Activated CD4-positive, alpha-beta T cell treated with anti-CD3 and anti-CD28 coated beads, Interleukin-2, amount 10 ng/mL, durations not matched to agents 7 days and 5 days (primary cell): Measurements from ENCODE around the gene EVC2. TPM values are rescaled to one million over a fixed set of nuclear protein-coding genes. Genes with fewer than 3 reads are reported as not detected.

Source experiments
- CTCF ChIA-PET: fragments of 350-600 bp; sonication (Branson Sonifier 250); formaldehyde crosslinking; loops from one replicate; lab custom pipeline; 2021; ENCODE audit warnings: antibody characterized with exemption; lab: Charles Lee
- POLR2A ChIA-PET: fragments of 350-600 bp; sonication (Branson Sonifier 250); formaldehyde crosslinking; loops from one replicate; lab custom pipeline; 2021; ENCODE audit warnings: antibody characterized with exemption; lab: Charles Lee
- DNase-seq: peaks from one replicate; pipeline ENCODE4 v3.0.0-alpha.2; 2020
- H3K27ac Mint-ChIP-seq: one replicate; pipeline ENCODE4 v1.8.0; 2021; ENCODE audit warnings: mild to moderate bottlenecking, moderate library complexity, mixed read lengths
- H3K27me3 Mint-ChIP-seq: one replicate; pipeline ENCODE4 v1.8.0; 2021; ENCODE audit warnings: mixed read lengths
- H3K36me3 Mint-ChIP-seq: one replicate; pipeline ENCODE4 v1.8.0; 2021; ENCODE audit warnings: low read depth, mixed read lengths
- H3K4me1 Mint-ChIP-seq: one replicate; pipeline ENCODE4 v1.8.0; 2021; ENCODE audit warnings: mixed read lengths
- H3K4me3 Mint-ChIP-seq: one replicate; pipeline ENCODE4 v1.8.0; 2021; ENCODE audit warnings: mild to moderate bottlenecking, moderate library complexity, mixed read lengths
- H3K9me3 Mint-ChIP-seq: one replicate; pipeline ENCODE4 v1.8.0; 2021; ENCODE audit warnings: mixed read lengths
- total RNA-seq, 2 experiments: library from RNA; stranded (reverse); gene quantifications; one replicate each; pipeline ENCODE4 v1.2.3, GENCODE V29; 2021

EVC2 gene
- total RNA-seq, 2 experiments from 2014 or later = 0.56 to 0.72 TPM

- no peaks in the 10 kb centered on the region for H3K36me3 Mint-ChIP-seq
These were observed 70.0 kb downstream of the EVC2 start for GRCh38 chr4:5638316-5638715.

GRCh38 chr4:5636766-5637670 is 71.3 kb downstream of the EVC2 start:
- Mint-ChIP-seq H3K4me3 (no peak overlapping the region), H3K4me1 (no peaks in the 10 kb centered on the region)

More at GRCh38 chr4:5638316-5638715, 70.0 kb downstream of the EVC2 start:
- Mint-ChIP-seq H3K27ac (no peak overlapping the region), H3K9me3 (no peaks in the 10 kb centered on the region), H3K27me3 (peaks cover 2% of the 10 kb centered on the region), H3K4me3 (no peak overlapping the region), H3K4me1 (no peaks in the 10 kb centered on the region)
- no peak for DNase-seq
- POLR2A ChIA-PET = no interaction called here
- CTCF ChIA-PET = no interaction called here

GRCh38 chr4:5635826-5636195 is 72.5 kb downstream of the EVC2 start:
- DNase-seq = no peak
- no peaks in the 10 kb centered on the region for H3K9me3 Mint-ChIP-seq
- CTCF ChIA-PET = no interaction called here
- no peaks in the 10 kb centered on the region for H3K4me1 Mint-ChIP-seq
- no peaks in the 10 kb centered on the region for H3K36me3 Mint-ChIP-seq
- no peaks in the 10 kb centered on the region for H3K27me3 Mint-ChIP-seq
- POLR2A ChIA-PET = no interaction called here
- H3K27ac Mint-ChIP-seq = no peak overlapping the region
- H3K4me3 Mint-ChIP-seq = no peak overlapping the region

More at GRCh38 chr4:5636766-5637670, 71.3 kb downstream of the EVC2 start:
- ChIA-PET CTCF (no interaction called here), POLR2A (no interaction called here)
- no peak for DNase-seq
- H3K27me3 Mint-ChIP-seq = peaks cover 2% of the 10 kb centered on the region
- H3K9me3 Mint-ChIP-seq = no peaks in the 10 kb centered on the region
- H3K27ac Mint-ChIP-seq = no peak overlapping the region
- no peaks in the 10 kb centered on the region for H3K36me3 Mint-ChIP-seq

GRCh38 chr4:5632571-5632970 is 75.8 kb downstream of the EVC2 start:
- H3K27me3 Mint-ChIP-seq = no peaks in the 10 kb centered on the region
- no peak overlapping the region for H3K27ac Mint-ChIP-seq
- no peaks in the 10 kb centered on the region for H3K4me1 Mint-ChIP-seq
- no peak for DNase-seq
- ChIA-PET POLR2A (no interaction called here), CTCF (no interaction called here)
- H3K9me3 Mint-ChIP-seq = no peaks in the 10 kb centered on the region
- no peaks in the 10 kb centered on the region for H3K36me3 Mint-ChIP-seq
- H3K4me3 Mint-ChIP-seq = no peak overlapping the region

GRCh38 chr4:5632066-5632440 is 76.3 kb downstream of the EVC2 start:
- H3K4me3 Mint-ChIP-seq = no peak overlapping the region
- H3K27me3 Mint-ChIP-seq = no peaks in the 10 kb centered on the region
- no peak for DNase-seq
- no peaks in the 10 kb centered on the region for H3K9me3 Mint-ChIP-seq
- ChIA-PET CTCF (no interaction called here), POLR2A (no interaction called here)
- H3K36me3 Mint-ChIP-seq = no peaks in the 10 kb centered on the region
- H3K4me1 Mint-ChIP-seq = no peaks in the 10 kb centered on the region
- H3K27ac Mint-ChIP-seq = no peak overlapping the region

DNA sequence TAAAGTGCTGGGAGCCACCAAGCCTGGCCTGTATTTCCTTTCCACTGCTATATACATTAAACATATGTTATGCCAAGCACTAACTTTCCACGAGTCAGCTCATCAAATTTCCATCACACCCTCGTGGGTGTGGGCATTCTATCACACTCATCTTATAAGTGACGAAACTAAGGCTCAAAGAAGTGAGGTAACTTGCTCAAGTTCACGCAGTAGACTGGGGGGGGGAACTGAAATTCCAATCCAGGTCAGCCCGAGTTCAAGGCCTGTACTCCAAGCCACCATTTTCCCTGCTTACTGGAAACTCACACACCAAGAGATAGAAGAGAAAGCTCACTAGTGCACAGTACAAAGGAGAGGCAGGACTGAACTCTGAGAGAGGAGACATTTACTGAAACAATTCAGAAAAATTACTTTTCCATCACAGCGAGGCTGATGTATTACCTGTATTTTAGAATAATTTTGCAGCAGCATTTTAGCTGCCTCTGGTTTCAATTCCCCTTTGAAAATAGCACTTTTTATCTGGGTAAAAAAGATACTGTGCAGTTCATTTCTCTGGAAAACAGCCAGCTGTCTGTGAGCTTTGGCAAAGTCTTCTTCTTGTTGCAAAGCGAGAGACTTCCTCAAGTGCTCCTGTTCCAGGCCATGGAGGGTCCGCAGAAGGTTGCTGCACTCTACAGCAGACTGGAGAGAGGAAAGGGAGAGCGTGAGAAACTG is 76.8 kb downstream of the EVC2 start:
- CTCF ChIA-PET = no interaction called here
- no peak for DNase-seq

DNA sequence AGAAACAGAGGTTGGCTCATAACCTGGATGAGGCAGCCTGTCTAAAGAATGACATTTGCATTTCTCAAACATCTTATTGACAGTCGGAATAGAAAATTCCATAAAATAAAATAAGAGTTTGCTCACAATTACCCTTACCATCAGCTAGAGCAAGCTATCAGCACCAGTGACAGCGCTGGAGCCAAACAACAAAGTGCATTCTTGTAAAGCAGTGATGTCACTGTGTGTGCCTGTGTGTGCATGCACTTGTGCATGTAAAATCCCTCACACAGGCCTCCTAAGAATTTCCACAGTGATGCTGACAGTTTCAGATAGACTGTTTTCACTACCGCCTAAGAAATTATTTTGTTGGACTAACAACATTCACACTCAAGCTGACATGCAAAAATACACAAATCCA is 77.6 kb downstream of the EVC2 start:
- Mint-ChIP-seq H3K27ac (no peak overlapping the region), H3K4me3 (no peak overlapping the region), H3K9me3 (no peaks in the 10 kb centered on the region), H3K36me3 (no peaks in the 10 kb centered on the region), H3K27me3 (no peaks in the 10 kb centered on the region), H3K4me1 (no peaks in the 10 kb centered on the region)
- CTCF ChIA-PET = no interaction called here
- DNase-seq = no peak
- POLR2A ChIA-PET = no interaction called here

More for the DNA sequence above, 76.8 kb downstream of the EVC2 start:
- Mint-ChIP-seq H3K9me3 (no peaks in the 10 kb centered on the region), H3K27me3 (no peaks in the 10 kb centered on the region), H3K4me3 (no peak overlapping the region), H3K27ac (no peak overlapping the region), H3K36me3 (no peaks in the 10 kb centered on the region), H3K4me1 (no peaks in the 10 kb centered on the region)
- POLR2A ChIA-PET = no interaction called here

GRCh38 chr4:5629542-5629941 is 78.8 kb downstream of the EVC2 start:
- ChIA-PET CTCF (interaction anchor here (0.6 kb wide), 1 partner anchor 161 kb away, joined by 3 read pairs; no protein-coding TSS in a partner anchor), POLR2A (no interaction called here)
- no peaks in the 10 kb centered on the region for H3K27me3 Mint-ChIP-seq
- no peak for DNase-seq
- no peaks in the 10 kb centered on the region for H3K4me1 Mint-ChIP-seq
- no peaks in the 10 kb centered on the region for H3K36me3 Mint-ChIP-seq
- H3K27ac Mint-ChIP-seq = no peak overlapping the region
- H3K4me3 Mint-ChIP-seq = no peak overlapping the region
- no peaks in the 10 kb centered on the region for H3K9me3 Mint-ChIP-seq

DNA sequence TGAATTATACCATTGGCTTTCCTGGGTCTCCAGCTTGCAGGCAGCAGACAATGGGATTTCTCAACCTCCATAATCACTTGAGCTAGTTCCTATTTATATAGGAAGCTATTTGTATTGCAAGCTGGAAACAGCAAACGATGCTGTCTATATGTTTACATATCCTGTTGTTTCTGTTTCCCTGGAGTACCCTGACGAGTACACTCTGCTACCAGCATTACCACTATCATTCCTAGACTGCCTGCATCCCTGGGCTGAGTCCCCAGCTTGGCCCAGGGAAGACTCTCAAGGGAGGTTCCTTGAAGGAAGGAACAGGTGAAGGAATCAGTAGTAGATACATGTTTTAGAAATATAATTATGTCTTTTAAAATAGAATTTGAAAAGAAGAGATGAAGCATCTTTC is 81.4 kb downstream of the EVC2 start:
- Mint-ChIP-seq H3K4me1 (no peaks in the 10 kb centered on the region), H3K9me3 (peaks cover 3% of the 10 kb centered on the region), H3K4me3 (no peak overlapping the region), H3K27me3 (no peaks in the 10 kb centered on the region), H3K27ac (no peak overlapping the region), H3K36me3 (no peaks in the 10 kb centered on the region)
- no peak for DNase-seq
- ChIA-PET CTCF (no interaction called here), POLR2A (no interaction called here)

DNA sequence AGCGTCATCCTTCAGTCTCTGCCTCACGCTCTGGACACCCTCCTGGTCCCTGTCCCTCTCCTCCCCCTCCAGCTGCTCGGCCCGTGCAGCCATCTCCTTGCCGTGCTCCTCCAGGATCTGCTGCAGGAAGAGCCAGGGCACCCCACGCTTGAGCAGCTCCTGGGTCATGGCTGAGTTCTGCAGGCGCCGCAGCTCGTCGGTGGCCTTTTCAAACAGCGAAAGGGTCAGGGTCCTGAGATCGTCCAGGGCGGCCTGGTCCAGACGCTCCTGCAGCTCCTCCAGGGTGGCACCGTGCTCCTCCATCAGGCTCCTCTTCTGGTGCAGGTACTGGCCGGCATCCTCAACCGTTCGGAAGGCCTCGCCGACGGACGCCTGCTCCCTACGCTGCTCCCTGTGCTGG is 85.8 kb downstream of the EVC2 start:
- Mint-ChIP-seq H3K27ac (no peak overlapping the region), H3K4me1 (no peaks in the 10 kb centered on the region), H3K27me3 (no peaks in the 10 kb centered on the region), H3K4me3 (no peak overlapping the region), H3K9me3 (peaks cover 3% of the 10 kb centered on the region), H3K36me3 (no peaks in the 10 kb centered on the region)
- POLR2A ChIA-PET = no interaction called here
- CTCF ChIA-PET = no interaction called here
- no peak for DNase-seq

- POLR2A ChIA-PET = no interaction called here
- no peaks in the 10 kb centered on the region for H3K4me1 Mint-ChIP-seq
- H3K9me3 Mint-ChIP-seq = peaks cover 3% of the 10 kb centered on the region
- CTCF ChIA-PET = no interaction called here
- no peaks in the 10 kb centered on the region for H3K36me3 Mint-ChIP-seq
- no peak for DNase-seq
- H3K27ac Mint-ChIP-seq = no peak overlapping the region
- no peaks in the 10 kb centered on the region for H3K27me3 Mint-ChIP-seq
- H3K4me3 Mint-ChIP-seq = no peak overlapping the region
These were observed 88.3 kb downstream of the EVC2 start for GRCh38 chr4:5619913-5620625.

- ChIA-PET CTCF (interaction anchor here (0.6 kb wide), 2 partner anchors 34 to 80 kb away, joined by 3 to 4 read pairs; no protein-coding TSS in a partner anchor), POLR2A (no interaction called here)
- no peaks in the 10 kb centered on the region for H3K36me3 Mint-ChIP-seq
These were observed 90.1 kb downstream of the EVC2 start for GRCh38 chr4:5618051-5618960.

More at GRCh38 chr4:5618051-5618960, 90.1 kb downstream of the EVC2 start:
- Mint-ChIP-seq H3K4me1 (no peaks in the 10 kb centered on the region), H3K27ac (no peak overlapping the region), H3K4me3 (no peak overlapping the region), H3K9me3 (no peaks in the 10 kb centered on the region), H3K27me3 (no peaks in the 10 kb centered on the region)
- no peak for DNase-seq
